HTR-8/SVneo (cell line): ENCODE data around the gene GPR34.

Experiments used
- DNase-seq: peaks from one replicate; pipeline ENCODE4 v3.0.0; 2011; ENCODE audit warnings: low spot score, mixed read lengths; ENCODE audit not compliant: insufficient read length
- FAIRE-seq: peaks from 2 replicates; lab custom pipeline; 2011; peaks lifted over from hg19 to GRCh38; lab: Jason Lieb, UNC

Gene GPR34

GRCh38 chrX:41730081-41730480 is 41.3 kb downstream of the GPR34 start:
- no peak for FAIRE-seq
- DNase-seq: no peak

GRCh38 chrX:41732260-41732659 is 43.5 kb downstream of the GPR34 start:
- no peak for DNase-seq
- FAIRE-seq: no peak

DNA sequence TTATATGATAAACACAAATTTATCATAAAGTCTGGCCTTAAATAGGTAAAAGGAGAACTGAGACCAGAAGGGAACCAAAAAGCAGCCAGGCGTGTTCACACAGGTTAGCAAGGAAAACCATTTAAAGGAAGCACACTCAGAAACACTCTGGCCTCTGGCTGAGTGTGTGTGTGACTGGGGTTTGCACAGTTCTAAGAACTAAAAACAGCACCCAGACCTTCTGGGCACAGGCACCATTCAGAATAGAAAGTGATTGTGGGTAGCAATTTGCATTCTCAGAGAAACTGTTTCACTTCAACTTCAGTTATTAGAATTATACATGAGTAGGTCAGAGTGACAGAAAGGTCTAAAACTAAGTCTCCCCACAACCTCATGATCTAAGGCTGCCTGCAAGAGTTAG is 45.2 kb downstream of the GPR34 start:
- no peak for DNase-seq
- FAIRE-seq: no peak

- FAIRE-seq (peak; percentile 89), DNase-seq (peak; percentile 3)
These were observed 45.8 kb downstream of the GPR34 start for GRCh38 chrX:41734530-41734929.

DNA sequence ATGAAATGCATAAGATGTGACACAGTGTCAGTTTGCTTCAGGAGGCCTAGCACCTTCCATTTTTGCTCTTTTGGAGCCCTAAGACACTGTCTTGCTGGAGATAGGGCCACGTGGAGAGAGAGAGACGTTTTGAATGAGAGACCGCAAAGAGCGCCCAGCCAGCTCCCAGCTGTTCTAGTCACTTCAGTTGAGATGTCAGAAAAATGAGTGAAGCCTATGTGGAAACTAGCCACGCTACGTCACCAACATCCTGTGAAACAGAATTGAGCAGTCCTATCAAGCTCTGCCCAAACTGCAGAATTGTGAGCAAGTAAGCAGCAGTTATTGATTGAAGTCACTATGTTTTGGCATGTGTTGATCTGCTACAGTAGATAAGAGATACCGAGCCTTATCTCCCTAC is 48.3 kb downstream of the GPR34 start:
- DNase-seq: no peak
- FAIRE-seq: peak; percentile 64

GRCh38 chrX:41739871-41740270 is 51.1 kb downstream of the GPR34 start:
- DNase-seq: no peak
- no peak for FAIRE-seq
